Kidney epithelial cell (primary cell): ENCODE data around the gene ACAN. TPM values are rescaled to one million over a fixed set of nuclear protein-coding genes. Genes with fewer than 3 reads are reported as not detected.

Experiments used
- DNase-seq: peaks from one replicate; pipeline ENCODE4 v3.0.0-alpha.2; 2010; ENCODE audit warnings: low read depth
- H3K27me3 ChIP-seq: 2 replicates; pipeline ENCODE4 v1.6.0; 2011; ENCODE audit warnings: low read length; ENCODE audit not compliant: control insufficient read depth, insufficient read depth
- H3K36me3 ChIP-seq: 2 replicates; pipeline ENCODE4 v1.5.1; 2011; ENCODE audit warnings: low read length; ENCODE audit not compliant: control insufficient read depth, insufficient read depth
- H3K4me3 ChIP-seq: 2 replicates; pipeline ENCODE4 v1.5.1; 2011; ENCODE audit warnings: low read depth, mild to moderate bottlenecking, control low read depth, low read length
- total RNA-seq: library from RNA; depleted of rRNA; stranded (reverse); fragments of >200 nt; gene quantifications from 2 replicates; pipeline ENCODE4 v1.2.3, GENCODE V29; 2015
- TF ChIP-seq, protein P1 (sequence below): IDR thresholded peaks from 2 replicates; pipeline ENCODE4 v1.5.1; 2011; ENCODE audit warnings: mild to moderate bottlenecking, moderate library complexity, low read length, control low read depth, inconsistent platforms; ENCODE audit not compliant: insufficient read depth, poor library complexity, severe bottlenecking

The ACAN gene
- total RNA-seq, 1 donor from 2014 or later, result 0.08 TPM

DNA sequence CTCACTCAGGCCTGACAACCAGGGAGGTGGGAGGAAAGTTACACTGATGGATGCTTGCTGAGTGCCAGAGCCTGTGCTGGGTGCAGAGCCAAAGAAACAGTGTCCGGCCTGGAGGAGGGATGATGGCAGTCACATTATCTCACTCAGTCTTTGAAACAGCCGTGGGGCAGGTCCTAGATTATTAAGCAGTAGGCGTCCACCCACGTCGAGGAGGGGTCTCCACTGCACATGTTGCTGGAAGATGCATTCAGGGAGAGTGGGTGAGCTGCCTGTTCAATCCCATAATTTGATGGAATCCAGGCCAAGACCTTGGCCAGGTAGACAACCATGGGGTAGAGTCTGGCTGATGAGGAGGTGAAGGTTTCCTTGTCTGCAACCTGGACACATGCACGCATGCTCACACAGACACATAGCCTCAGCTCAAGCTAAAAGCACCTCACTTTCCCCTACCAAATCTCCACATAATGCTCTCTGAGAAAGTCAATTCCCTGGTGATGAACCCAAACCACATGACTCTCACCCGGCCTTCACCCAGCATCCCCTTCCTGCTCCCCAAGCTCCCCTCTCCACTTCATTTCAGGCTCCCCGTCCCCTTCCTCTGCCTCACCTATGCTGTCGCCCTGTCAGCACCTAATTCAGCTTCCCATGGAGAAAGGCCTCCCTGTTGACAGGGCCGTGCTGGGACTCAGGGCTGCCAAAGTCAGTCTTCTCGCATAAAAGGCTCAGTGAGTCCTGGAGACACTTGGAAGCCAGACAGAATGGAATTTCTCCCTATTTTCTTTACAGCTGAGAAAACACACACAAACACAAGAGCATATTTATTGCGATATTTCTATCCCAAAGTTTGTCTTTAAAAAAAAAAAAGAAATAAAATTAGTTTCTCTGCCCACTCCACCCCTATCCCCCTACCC, 29.8 kb downstream of the ACAN start:
- TF ChIP-seq, protein P1, sequence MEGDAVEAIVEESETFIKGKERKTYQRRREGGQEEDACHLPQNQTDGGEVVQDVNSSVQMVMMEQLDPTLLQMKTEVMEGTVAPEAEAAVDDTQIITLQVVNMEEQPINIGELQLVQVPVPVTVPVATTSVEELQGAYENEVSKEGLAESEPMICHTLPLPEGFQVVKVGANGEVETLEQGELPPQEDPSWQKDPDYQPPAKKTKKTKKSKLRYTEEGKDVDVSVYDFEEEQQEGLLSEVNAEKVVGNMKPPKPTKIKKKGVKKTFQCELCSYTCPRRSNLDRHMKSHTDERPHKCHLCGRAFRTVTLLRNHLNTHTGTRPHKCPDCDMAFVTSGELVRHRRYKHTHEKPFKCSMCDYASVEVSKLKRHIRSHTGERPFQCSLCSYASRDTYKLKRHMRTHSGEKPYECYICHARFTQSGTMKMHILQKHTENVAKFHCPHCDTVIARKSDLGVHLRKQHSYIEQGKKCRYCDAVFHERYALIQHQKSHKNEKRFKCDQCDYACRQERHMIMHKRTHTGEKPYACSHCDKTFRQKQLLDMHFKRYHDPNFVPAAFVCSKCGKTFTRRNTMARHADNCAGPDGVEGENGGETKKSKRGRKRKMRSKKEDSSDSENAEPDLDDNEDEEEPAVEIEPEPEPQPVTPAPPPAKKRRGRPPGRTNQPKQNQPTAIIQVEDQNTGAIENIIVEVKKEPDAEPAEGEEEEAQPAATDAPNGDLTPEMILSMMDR, result no peak
- DNase-seq, result no peak
- Histone ChIP-seq H3K36me3 (no peaks in the 10 kb centered on the region), H3K27me3 (peaks cover 3% of the 10 kb centered on the region), H3K4me3 (no peak overlapping the region)

DNA sequence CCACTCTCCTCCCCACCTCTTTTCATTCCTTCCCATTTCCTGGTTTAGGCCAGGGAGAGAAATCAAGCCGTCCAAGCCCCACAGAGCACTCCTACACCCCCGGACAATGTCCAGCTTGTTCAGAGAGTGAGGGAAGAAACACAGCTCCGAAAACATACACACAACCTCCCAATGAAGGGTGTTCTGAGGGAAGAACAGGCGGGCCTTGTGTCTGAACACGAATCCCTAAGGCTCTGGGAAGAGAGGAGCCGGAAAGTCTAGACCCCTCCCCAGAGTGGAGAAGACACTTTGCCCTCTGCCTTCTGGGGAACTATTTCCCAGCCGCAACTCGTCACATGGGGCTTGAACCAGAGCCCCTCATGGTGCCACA, 30.5 kb downstream of the ACAN start:
- TF ChIP-seq, protein P1, result no peak

DNA sequence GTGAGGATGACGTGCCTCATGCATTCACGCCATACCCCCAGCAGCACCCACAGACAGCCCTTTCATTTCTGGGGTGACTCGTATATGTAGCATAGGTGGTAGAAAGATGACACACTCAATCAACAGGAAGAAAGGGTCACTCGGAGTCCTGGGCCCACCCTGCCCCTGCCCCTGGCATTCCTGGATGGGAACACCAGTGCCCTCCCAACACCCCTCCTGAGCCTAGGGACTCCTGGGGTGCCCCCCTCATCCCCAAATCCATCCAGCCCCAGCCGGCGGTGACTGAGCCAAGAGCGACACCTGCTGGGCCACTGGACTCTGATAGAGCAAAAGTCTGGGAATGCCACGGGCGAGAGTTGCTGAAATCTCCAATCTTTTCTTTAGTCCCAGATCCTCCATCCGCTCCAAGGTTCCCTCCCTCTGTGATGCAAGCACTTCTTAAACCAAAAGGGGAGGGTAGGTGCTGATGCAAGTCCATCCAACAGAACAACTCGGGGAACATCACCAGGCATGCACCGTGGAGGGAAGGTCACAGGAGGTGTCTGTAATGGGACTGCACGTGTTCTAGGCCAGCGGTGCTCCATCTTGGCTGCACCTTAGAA, 31.1 kb downstream of the ACAN start:
- no peak for DNase-seq
- H3K4me3 ChIP-seq, result no peak overlapping the region
- H3K36me3 ChIP-seq, result no peaks in the 10 kb centered on the region
- TF ChIP-seq, protein P1, result peak; percentile 56
- no peaks in the 10 kb centered on the region for H3K27me3 ChIP-seq

More for the DNA sequence above, 30.5 kb downstream of the ACAN start:
- no peak overlapping the region for H3K4me3 ChIP-seq
- no peaks in the 10 kb centered on the region for H3K36me3 ChIP-seq
- no peaks in the 10 kb centered on the region for H3K27me3 ChIP-seq
- no peak for DNase-seq

DNA sequence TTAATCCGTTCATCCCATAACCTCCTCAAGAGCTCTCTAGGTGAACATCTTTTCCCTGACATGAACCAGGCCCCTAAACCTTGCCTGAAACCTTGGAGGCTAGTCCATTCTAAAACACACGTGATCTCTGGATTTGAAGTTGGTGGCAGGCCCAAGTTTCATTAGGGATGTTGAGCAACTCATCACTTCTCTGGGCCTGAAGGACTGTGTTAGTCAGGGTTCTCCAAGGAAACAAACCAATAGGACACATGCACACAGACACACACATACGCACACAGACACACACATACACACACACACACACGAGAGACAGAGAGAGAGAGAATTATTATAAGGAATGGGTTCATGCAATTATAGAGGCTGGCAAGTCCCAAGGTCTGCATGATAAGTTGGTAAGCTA, 31.9 kb downstream of the ACAN start:
- no peaks in the 10 kb centered on the region for H3K36me3 ChIP-seq
- DNase-seq, result no peak
- no peak overlapping the region for H3K4me3 ChIP-seq
- H3K27me3 ChIP-seq, result no peaks in the 10 kb centered on the region
- TF ChIP-seq, protein P1, result no peak

DNA sequence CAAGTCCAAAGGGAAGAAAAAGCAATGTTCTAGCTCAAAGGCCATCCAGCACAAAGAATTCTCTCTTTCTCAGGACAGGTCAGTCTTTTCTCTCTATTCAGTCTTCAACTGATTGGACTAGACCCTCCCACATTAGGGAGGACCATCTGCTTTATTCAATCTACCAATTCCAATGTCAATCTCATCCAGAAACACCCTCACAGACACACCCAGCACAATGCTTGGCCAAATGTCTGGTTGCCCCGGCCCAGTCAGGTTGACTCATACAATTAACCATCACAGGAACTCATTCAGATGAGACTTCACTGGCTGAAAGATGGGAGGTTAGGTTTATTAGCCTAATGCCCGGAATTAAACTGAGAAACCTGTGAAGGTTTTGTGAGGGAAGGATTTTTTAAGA, 32.4 kb downstream of the ACAN start:
- Histone ChIP-seq H3K4me3 (no peak overlapping the region), H3K36me3 (no peaks in the 10 kb centered on the region), H3K27me3 (no peaks in the 10 kb centered on the region)
- TF ChIP-seq, protein P1, result no peak
- DNase-seq, result no peak
